Measurements from ENCODE around the gene YIPF5. TPM values are rescaled to one million over a fixed set of nuclear protein-coding genes. Genes with fewer than 3 reads are reported as not detected.

Gene YIPF5
- total RNA-seq, 4 donors from 2014 or later: 15.5 to 26.5 (median 19.5) TPM

DNA sequence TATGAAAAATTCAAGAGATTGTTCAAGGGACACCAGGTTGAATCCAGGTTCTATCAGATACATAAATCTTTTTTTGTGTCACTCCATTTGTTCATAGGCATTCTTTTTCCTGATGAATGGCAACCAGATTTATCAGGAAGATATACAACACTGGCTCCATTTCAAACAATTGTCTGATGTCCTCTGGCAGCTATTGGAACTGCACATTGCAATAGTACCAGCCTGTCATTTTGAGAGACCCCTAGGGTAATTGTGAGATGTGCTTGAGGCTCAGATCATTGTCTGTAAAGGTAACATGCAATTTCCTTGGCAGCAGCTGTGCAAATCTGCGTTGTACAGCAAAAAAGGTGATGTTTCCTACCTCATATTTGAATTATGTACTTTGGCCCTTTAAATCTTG lies 26.2 kb upstream of the YIPF5 start:
- no peaks in the 10 kb centered on the region for H3K36me3 ChIP-seq
- ATAC-seq (no peak), DNase-seq (no peak)
- no peak for TF ChIP-seq POLR2A (IDR thresholded peaks at IDR 0.05)
- TF ChIP-seq, protein P1, sequence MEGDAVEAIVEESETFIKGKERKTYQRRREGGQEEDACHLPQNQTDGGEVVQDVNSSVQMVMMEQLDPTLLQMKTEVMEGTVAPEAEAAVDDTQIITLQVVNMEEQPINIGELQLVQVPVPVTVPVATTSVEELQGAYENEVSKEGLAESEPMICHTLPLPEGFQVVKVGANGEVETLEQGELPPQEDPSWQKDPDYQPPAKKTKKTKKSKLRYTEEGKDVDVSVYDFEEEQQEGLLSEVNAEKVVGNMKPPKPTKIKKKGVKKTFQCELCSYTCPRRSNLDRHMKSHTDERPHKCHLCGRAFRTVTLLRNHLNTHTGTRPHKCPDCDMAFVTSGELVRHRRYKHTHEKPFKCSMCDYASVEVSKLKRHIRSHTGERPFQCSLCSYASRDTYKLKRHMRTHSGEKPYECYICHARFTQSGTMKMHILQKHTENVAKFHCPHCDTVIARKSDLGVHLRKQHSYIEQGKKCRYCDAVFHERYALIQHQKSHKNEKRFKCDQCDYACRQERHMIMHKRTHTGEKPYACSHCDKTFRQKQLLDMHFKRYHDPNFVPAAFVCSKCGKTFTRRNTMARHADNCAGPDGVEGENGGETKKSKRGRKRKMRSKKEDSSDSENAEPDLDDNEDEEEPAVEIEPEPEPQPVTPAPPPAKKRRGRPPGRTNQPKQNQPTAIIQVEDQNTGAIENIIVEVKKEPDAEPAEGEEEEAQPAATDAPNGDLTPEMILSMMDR (IDR thresholded peaks at IDR 0.05 in 4 of 5, conservative IDR thresholded peaks at IDR 0.05 in 1 of 5): no peak
- H3K9me3 ChIP-seq: no peaks in the 10 kb centered on the region
- intact Hi-C loops (cut with DNase I; ENCODE audit: low total_unique reads) (no loop called here), in situ Hi-C loops (cut with MboI; ENCODE audit: low sequenced_read_pairs in 4 of 4) (loop anchor here in 2 of 4 donors (25.0 kb wide), 1 partner anchor 1641 kb away; the partner anchor contains the start of gene PRELID2 (in 2 of the 2))
- no peaks in the 10 kb centered on the region for H3K27me3 ChIP-seq
- no peak overlapping the region for H3K4me3 ChIP-seq
- no peaks in the 10 kb centered on the region for H3K4me1 ChIP-seq
- H3K27ac ChIP-seq: no peak overlapping the region

DNA sequence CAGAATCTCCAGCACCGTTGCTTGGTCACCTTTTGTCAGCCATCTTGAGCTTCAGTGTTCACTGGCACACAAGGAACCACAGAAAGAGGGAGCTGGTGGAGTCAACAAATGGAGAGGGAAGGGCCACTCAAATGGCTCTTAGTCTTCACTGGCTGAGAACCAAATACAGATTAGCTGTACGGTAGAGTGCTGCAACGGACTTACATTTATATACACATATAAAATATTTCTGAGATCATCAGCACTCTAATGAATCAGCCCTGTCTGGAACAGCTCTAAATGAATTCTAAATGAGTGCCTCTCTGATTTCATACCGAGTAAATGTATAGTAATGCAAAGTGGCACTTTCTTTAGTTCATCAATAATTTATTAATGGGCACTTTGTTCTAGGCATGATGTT lies 25.0 kb upstream of the YIPF5 start:
- no peaks in the 10 kb centered on the region for H3K36me3 ChIP-seq
- ATAC-seq (no peak), DNase-seq (no peak)
- no peaks in the 10 kb centered on the region for H3K27me3 ChIP-seq
- TF ChIP-seq, protein P1 (IDR thresholded peaks at IDR 0.05 in 4 of 5, conservative IDR thresholded peaks at IDR 0.05 in 1 of 5): no peak
- TF ChIP-seq POLR2A (IDR thresholded peaks at IDR 0.05): no peak
- H3K4me3 ChIP-seq: no peak overlapping the region
- no peak overlapping the region for H3K27ac ChIP-seq
- intact Hi-C loops (cut with DNase I; ENCODE audit: low total_unique reads) (no loop called here), in situ Hi-C loops (cut with MboI; ENCODE audit: low sequenced_read_pairs in 4 of 4) (loop anchor here in 2 of 4 donors (25.0 kb wide), 1 partner anchor 1642 kb away; the partner anchor contains the start of gene PRELID2 (in 2 of the 2))
- H3K4me1 ChIP-seq: no peaks in the 10 kb centered on the region
- no peaks in the 10 kb centered on the region for H3K9me3 ChIP-seq

- in situ Hi-C loops (cut with MboI; ENCODE audit: low sequenced_read_pairs in 4 of 4) (loop anchor here in 2 of 4 donors (25.0 kb wide), 1 partner anchor 1643 kb away; the partner anchor contains the start of gene PRELID2 (in 2 of the 2)), intact Hi-C loops (cut with DNase I; ENCODE audit: low total_unique reads) (no loop called here)
- no peak overlapping the region for H3K4me3 ChIP-seq
- TF ChIP-seq POLR2A (IDR thresholded peaks at IDR 0.05): no peak
- TF ChIP-seq, protein P1 (IDR thresholded peaks at IDR 0.05 in 4 of 5, conservative IDR thresholded peaks at IDR 0.05 in 1 of 5): no peak
- H3K4me1 ChIP-seq: no peaks in the 10 kb centered on the region
- H3K27me3 ChIP-seq: no peaks in the 10 kb centered on the region
- DNase-seq (no peak), ATAC-seq (no peak)
- H3K36me3 ChIP-seq: no peaks in the 10 kb centered on the region
- H3K27ac ChIP-seq: no peak overlapping the region
- H3K9me3 ChIP-seq: no peaks in the 10 kb centered on the region
Observed at GRCh38 chr5:144194144-144194543, 23.7 kb upstream of the YIPF5 start.

DNA sequence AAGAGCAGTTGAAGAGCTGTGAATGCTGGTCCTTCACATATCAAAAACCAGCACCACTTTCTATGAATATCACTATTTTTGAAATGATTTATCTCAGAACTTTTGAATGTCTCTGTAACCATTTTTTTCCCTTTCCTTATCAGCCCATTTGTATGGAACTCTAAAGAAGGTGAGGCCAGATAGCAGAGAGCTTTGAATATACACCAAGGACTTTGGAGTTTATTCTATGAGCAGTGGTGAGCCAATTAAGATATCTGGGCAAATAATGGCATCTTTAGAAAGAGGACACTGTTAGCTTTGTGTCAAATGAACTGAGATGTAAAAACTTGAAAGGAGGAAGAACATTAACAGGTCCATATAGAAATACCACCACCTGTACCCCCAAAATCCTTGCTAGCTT lies 22.2 kb upstream of the YIPF5 start:
- Histone ChIP-seq H3K4me1 (peaks cover 2 to 5% of the 10 kb centered on the region in 2 donors), H3K27me3 (no peaks in the 10 kb centered on the region), H3K27ac (no peak overlapping the region), H3K36me3 (no peaks in the 10 kb centered on the region), H3K4me3 (no peak overlapping the region), H3K9me3 (no peaks in the 10 kb centered on the region)
- intact Hi-C loops (cut with DNase I; ENCODE audit: low total_unique reads) (no loop called here), in situ Hi-C loops (cut with MboI; ENCODE audit: low sequenced_read_pairs in 4 of 4) (loop anchor here in 2 of 4 donors (25.0 kb wide), 1 partner anchor 1645 kb away; the partner anchor contains the start of gene PRELID2 (in 2 of the 2))
- ATAC-seq: no peak
- no peak for TF ChIP-seq POLR2A (IDR thresholded peaks at IDR 0.05)
- TF ChIP-seq, protein P1 (IDR thresholded peaks at IDR 0.05 in 4 of 5, conservative IDR thresholded peaks at IDR 0.05 in 1 of 5): no peak
- no peak for DNase-seq

- no peaks in the 10 kb centered on the region for H3K27me3 ChIP-seq
- no peak for TF ChIP-seq POLR2A (IDR thresholded peaks at IDR 0.05)
- TF ChIP-seq, protein P1 (IDR thresholded peaks at IDR 0.05 in 4 of 5, conservative IDR thresholded peaks at IDR 0.05 in 1 of 5): no peak
- peaks cover 5 to 6% of the 10 kb centered on the region in 2 donors for H3K4me1 ChIP-seq
- H3K27ac ChIP-seq: no peak overlapping the region
- H3K36me3 ChIP-seq: no peaks in the 10 kb centered on the region
- ATAC-seq: no peak
- H3K4me3 ChIP-seq: no peak overlapping the region
- H3K9me3 ChIP-seq: no peaks in the 10 kb centered on the region
- in situ Hi-C loops (cut with MboI; ENCODE audit: low sequenced_read_pairs in 4 of 4) (loop anchor here in 2 of 4 donors (25.0 kb wide), 1 partner anchor 1645 kb away; the partner anchor contains the start of gene PRELID2 (in 2 of the 2)), intact Hi-C loops (cut with DNase I; ENCODE audit: low total_unique reads) (no loop called here)
- DNase-seq: no peak
Observed at GRCh38 chr5:144191998-144192397, 21.5 kb upstream of the YIPF5 start.
